ENCODE results near the gene KLHDC10.

GRCh38 chr7:130135208-130136205 lies 65.2 kb downstream of the KLHDC10 start:
- no peak for TF ChIP-seq EZH2 (IDR thresholded peaks at IDR 0.05; ENCODE audit: borderline replicate concordance, insufficient read depth, low read length, poor library complexity, severe bottlenecking)
- no peak for TF ChIP-seq CTCF (IDR thresholded peaks at IDR 0.05; ENCODE audit: poor library complexity, severe bottlenecking)
- no peak for TF ChIP-seq POLR2AphosphoS5 (IDR thresholded peaks at IDR 0.05)
- no peak for TF ChIP-seq EP300 (conservative IDR thresholded peaks at IDR 0.05; ENCODE audit: poor library complexity, severe bottlenecking)
